Fibroblast of gingiva (primary cell): ENCODE data around the gene PPP4R3A.
"Not testable (repeated sequence)": the region's sequence is repeated elsewhere in the genome, so short reads cannot be mapped to it uniquely, and the experiment has no call there.

Experiments
- DNase-seq: peaks from one replicate; pipeline ENCODE4 v3.0.0-alpha.2; 2011; ENCODE audit warnings: low read depth

PPP4R3A gene

DNA sequence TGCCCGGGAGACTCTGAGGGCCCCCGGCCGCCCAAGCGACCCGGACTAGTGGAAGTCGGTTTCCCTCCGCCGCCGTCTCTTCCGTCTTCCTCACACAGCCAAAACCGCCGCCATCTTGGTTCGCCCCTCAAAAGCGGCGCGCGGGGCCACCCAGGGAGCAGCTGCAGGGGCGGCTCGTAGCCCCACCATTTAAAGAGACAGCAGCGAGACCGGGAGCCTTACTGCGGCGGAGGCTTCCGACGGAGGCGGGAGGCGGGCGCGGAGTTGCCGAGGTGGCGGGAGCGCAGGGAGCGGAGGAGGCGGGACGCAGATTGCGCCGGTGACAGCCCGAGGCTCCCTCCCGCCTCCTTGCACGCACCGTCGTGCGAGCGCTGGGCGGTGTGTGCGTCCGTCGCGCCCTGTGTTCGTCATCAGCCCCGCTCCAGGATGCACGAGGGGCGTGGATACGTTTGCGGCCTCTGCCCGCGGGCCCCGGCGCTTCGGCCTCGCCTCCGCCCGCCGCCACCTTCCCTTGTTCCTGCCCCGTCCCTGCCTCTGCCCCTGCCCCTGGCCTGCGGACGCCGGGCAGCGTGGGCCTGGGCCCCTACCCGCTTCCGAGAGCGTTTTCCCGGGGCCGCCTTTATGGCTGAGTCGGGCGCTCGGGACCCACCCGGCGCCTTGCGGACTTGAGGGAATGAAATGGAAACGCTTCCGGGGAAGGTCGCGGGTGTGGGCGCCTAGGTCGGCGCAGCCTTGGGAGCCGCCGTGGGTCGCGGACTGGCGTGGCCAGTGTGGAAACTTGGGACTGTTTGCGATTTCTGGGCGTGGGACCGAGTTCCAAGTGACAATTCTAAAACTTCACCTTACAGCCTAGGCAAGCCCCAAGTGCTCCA is at the start of gene PPP4R3A:
PPP4R3A (minus strand) TSS at position 140 of the 872 bp plus-strand sequence. CDS start 663 bp downstream, outside the sequence.
- peak; percentile 99 for DNase-seq

DNA sequence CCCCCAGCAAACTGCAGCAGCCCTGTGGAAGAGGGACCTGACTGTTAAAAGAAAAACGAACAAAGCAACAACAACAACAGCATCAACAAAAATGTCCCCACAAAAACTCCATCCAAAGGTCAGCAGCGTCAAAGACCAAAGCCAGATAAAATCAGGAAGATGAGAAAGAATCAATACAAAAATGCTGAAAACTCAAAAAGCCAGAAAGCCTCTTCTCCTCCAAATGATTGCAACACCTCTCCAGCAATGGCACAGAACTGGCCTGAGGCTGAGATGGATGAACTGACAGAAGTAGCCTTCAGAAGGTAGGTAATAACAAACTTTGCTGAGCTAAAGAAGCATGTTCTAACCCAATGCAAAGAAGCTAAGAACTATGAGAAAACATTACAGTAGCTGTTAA is 45.4 kb upstream of the PPP4R3A start:
- no peak for DNase-seq

DNA sequence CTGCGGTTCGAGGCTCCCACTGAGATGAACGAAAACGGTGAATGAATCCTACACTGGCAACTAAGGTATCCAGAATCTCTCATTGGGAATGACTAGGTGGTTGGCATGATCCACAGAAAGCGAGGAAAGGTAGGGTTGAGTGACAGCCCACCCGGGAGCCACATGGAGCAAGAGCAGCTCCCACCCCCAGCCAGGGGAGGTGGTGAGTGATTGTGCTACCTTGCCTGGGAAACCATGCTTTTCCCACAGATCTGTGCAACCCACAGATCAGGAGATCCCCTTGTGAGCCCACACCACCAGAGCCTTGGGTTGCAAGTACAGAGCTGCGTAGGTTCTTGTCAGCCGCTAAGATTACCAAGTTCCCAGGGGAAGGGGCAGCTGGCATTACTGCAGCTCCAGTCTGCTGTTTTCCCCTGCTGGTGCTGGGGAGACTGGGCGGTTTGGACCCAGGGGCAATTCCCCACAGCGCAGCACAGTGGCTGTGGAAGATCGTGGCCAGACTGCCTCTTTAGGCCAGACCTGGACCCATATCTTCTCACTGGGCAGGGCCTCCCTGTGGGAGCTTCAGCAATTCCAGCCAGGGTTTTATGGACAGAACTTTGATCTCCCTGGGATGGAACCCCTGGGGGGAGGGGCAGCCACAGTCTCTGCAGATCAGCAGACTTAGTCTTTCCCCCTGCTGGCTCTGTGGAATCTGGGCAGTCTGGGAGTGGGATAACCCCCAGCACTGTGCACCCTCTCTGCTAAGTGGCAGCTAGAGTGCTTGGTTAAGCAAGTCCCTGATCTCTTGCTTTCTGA is 44.6 kb upstream of the PPP4R3A start:
- DNase-seq, result no peak

DNA sequence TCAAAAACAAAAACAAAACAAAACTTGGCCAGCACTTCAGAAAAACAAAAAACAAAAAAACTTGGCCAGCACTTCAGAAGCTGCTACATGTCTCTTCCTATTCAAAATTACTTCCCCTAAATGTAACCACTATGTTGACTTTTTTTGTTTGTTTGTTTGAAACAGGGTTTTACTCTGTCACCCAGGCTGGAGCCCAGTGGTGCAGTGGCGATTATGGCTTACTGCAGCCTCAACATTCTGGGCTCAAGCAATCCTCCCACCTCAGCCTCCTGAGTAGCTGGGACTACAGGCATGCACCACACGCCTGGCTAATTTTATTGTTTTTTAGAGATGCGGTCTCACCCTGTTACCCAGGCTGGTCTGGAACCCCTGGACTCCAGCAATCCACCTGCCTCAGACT is 38.0 kb upstream of the PPP4R3A start:
- DNase-seq, result no peak

DNA sequence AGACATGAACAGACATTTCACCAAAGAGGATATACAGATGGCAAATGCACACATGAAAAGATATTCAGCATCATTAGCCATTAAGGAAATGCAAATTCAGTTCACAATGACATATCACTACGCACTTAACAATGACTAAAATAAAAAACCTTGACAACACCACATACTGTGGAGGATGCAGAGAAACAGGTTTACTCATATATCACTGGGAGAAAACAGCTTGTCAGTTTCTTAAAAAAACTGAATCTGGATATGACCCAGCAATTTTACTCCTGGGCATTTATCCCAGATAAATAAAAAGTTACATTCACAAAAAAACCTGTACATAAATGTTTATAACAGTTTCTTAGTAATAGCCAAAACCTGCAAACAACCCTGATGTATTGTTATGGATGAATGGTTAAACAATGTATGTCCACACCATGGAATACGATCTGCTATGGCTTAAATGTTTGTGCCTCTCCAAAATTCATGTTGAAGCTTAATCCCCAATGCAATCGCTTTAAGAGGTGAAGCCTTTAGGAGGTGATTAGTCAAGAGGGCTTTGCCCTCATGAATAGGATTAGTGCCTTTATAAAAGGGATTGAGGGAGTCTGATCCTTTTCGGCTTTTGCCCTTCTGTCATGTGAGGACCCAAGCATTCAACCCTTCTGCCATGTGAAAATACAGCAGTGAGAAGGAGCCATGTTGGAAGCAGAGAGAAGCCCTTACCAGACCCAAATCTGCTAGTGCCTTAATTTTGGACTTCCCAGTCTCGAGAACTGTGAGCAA is 36.0 kb upstream of the PPP4R3A start:
- peak; percentile 18 for DNase-seq

DNA sequence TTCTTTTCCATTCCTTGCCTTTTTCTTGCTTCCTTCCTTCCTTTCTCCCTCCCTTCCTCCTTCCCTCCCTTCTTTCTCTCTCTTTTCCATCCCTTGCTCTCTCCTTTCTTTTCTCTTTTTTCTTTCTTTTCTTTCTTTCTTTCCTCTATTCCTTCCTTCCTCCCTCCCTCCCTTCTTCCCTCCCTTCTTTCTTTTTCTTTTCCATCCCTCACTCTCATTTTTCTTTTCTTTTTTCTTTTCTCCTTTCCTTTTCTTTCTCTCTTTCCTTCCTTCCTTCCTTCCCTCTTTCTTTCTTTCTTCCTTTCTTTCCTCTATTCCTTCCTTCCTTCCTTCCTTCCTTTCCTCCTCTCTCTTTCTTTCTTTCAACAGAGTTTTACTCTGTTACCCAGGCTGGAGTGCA is 35.1 kb upstream of the PPP4R3A start:
- no peak for DNase-seq

DNA sequence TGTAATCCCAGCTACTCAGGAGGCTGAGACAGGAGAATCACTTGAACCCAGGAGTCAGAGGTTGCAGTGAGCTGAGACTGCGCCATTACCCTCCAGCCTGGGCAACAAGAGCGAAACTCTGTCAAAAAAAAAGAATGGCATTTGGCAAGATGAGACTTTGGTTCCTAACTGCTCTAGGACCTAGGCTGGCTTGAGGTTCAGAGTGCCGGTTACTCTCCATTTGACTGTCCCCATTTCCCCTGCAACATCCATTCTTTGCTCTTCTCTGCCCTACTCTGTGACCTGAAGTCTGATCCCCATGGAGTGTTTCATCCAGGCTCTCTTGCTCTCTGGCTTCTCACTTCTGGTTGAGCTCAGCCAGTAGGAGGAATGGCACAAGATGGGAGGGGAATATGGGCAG is 26.2 kb upstream of the PPP4R3A start:
- DNase-seq, result no peak

DNA sequence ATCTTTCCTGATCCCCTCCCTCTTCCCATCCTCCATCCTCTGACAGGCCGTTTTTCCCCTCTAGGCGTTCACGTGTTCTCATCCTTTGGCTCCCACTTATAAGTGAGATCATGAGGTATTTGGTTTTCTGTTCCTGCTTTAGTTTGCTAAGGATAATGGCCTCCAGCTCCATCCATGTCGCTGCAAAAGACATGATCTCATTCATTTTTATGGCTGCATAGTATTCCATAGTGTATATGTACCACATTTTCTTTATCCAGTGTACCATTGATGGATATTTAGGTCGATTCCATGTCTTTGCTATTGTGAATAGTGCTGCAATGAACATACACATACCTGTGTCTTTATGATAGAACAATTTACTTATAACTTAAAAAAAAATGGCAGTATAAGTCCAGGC is 23.9 kb upstream of the PPP4R3A start:
- not testable (repeated sequence) for DNase-seq

DNA sequence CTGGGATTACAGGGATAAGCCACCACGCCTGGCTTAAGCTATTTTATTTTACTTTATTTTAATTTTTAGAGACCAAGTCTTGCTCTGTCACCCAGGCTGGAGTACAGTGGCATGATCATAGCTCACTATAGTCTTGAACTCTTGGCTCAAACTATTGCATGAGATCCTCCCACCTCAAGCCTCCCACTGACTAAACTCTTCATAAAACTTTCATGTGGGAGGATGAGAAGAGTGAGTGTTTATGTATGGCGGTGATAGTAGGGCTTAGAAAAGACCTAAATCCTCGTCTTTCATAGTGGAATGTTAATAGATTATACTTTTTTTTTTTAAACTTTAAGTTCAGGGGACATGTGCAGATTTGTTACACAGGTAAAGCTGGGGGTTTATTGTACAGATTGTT is 23.5 kb upstream of the PPP4R3A start:
- no peak for DNase-seq

DNA sequence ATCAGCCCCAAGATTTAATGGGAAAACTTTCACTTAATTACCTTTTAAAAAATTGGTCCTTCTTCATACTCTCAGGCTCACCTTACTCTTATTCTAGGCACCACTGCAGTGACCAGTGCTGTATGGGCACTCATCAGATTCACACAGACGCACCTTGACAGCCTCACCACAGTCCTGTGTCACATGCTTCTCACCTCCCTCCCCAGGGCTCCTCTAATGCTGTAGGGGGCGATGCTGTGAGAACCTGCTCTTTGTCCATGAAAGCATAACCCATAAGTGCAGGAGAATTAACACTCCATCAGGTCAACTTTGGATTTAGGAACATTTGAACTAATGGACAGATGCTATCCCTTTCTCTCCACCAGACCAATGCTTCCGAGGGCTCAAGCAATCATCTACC is 13.9 kb upstream of the PPP4R3A start:
- DNase-seq, result no peak

DNA sequence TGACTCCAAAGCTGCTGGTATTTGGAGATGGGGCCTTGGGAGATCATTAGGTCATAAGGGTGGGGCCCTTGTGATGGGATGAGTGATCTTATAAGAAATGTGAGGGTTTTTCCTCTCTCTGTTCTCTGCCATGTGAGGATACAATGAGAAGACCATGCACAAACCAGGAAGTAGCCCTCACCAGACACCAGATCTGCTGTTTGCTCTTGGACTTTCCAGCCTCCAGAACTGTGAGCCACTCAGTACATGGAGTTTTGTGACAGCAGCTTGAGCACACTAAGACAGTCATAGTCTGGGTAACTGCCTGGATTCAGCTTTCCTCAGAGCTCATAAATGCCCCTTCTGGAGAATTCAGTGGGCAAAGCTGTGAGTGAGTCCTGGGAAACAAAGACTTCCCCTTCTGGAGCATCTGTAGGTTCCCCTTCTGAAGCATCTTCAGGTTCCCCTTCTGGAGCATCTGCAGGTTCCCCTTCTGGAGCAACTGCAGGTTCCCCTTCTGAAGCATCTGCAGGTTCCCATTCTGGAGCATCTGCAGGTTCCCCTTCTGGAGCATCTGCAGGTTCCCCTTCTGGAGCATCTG is 11.0 kb upstream of the PPP4R3A start:
- no peak for DNase-seq

DNA sequence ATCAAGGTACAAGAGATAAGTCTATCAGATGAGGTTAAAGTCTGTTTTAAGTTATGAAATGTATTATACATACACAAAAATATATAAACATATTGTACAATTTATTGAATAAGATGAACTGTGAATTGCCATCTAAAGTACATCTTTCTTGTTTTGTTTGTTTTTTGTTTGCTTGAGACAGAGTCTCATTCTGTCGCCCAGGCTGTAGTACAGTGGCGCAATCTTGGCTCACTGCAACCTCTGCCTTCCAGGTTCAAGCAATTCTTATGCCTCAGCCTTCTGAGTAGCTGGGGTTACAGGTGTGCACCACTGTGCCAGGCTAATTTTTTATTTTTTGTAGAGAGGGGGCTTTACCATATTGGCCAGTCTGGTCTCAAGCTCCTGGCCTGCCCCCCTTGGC is 10.0 kb upstream of the PPP4R3A start:
- no peak for DNase-seq

DNA sequence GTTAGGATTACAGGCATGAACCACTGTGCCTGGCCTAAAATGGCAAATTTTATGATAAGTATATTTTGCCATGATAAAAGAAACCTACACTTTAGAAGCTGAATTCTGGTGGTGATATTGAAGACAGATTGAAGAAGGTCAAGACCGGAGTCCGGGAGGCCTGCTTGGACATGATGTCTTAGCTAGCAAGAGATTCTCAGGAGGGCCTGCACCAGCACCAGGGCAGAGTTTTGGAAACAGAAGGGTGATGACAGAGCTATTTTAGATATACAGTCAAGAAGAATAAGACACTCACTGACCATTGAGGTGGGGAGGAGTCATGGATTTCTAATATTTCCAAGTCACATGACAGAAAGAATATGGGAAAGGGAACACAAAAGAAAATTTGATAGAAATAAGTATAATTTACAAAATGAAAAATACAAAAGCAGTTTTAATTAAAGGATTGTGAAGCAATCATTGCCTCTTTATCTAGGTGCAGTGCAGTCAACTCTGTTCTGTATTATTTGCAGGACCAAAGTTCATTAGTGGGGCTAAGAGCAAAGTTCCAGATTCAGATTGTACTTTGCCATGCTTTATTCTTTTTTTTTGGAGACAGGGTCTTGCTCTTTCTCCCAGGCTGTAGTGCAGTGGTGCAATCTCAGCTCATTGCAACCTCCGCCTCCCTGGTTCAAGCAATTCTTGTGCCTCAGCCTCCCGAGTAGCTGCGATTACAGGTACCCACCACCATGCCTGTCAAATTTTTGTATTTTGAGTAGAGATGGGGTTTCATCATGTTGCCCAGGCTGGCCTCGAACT is 9.3 kb upstream of the PPP4R3A start:
- no peak for DNase-seq

DNA sequence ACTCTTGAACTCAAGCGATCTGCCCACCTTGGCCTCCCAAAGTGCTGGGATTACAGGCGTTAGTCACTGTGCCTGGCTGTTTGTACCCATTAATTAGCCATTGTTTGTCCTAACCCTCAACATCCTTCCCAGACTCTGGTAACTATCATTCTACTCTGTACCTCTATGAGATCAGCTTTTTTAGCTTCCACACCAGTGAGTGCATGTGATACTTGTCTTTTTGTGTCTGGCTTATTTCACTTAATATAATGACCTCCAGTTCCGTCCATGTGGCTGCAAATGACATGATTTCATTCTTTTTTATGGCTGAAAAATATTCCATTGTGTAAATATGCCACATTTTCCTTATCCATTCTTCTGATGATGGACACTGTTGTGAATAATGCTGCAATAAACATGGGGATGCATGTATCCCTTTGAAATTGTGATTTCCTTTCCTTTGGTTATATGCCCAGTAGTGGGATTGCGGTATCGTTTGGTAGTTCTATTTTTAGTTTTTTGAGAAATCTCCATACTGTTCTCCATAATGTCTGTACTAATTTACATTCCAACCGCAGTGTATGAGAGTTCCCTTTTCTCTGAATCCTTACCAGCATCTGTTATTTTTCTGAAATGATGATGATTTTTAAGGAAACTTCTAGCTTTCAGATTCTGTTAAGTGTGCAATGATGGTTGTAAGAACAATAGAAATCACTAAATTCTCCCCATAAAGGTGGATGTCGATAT is 6.7 kb upstream of the PPP4R3A start:
- DNase-seq, result no peak

DNA sequence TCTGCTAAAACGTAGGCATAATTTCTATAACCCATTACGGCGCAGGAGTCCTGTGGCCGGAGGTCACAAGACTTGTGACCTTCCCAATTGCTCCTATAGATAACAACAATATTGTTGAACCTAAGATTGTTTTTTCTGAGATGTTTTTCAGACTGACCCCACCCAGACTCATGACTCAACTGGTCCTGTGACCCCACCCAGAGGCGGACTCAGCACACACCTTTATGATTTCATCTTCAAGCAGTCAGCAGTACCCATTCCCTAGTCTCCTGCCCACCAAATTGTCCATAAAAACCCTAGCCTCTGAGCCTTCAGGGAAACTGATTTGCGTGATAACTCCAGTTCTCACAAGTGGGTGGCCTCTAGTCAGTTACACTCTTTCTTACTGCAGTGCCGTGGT is 5.9 kb upstream of the PPP4R3A start:
- no peak for DNase-seq

DNA sequence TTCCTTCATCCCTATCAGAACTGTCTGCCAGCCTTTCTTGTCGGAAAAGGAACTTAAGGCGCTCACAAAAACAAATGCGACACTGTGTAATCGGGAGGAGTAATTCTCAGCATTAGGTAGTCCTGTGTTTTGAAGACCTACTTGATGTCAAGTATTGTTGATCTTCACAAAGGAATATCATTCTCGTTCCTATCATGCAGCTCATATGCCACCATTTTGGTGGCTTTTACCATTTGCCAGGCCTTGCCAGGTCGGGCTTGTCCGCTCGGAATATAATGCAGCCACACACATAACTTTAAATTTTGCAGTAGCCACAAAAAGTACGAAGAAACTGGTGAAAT is 903 bp upstream of the PPP4R3A start:
- DNase-seq, result peak; percentile 11

DNA sequence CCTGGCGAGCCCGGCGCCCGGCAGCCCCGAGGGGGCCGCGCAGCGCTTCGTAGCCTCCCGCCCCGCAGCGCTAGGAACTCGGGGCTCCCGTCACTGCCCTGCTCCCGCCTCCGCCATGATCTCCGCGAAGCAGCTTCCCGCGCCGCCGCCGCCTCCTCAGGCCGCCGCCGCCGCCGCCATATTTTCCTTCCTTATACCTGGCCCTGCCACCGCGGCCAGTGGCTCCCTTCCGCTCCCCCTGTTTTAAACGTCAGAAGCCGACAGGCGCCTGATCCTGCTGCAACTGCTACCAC is 286 bp downstream of the PPP4R3A start:
- DNase-seq, result no peak

DNA sequence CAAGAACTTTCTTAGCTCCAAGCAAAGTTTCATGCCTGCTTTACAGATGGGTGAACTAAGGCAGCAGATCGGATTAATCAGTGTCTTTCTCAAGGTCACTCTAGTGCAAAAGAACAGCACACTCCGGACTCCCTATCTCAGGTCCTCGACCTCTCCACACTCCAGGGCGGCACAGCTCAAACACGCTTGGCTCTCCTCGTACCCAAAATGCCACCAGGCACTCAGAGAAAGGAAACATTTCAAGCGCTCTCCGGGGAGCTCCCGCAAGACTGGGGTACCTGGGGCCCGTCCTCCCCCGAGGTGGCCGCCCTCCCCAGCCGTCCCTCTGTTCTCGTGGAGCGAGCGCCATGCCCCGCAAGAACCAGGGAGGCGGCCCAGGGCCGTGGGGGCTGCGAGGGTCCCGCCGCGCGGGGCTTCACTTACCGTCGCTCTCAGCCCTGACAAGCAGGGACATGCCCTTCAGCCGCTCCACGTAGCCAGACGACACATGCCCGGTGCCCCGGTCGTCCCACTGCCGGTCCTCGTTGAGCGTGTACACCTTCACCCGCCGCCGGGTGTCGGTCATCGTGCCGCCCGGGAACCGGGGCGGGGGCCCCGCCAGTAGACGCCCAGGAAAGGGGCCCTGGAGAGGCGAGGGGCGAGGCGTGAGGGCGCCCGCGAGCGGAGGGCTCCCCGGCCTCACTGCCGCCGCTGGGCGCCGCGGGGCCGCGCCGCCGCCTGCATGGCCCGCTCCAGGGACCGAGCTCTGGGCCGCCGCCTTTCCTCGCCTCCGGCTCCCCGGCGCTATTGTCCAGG is 830 bp downstream of the PPP4R3A start:
- no peak for DNase-seq

DNA sequence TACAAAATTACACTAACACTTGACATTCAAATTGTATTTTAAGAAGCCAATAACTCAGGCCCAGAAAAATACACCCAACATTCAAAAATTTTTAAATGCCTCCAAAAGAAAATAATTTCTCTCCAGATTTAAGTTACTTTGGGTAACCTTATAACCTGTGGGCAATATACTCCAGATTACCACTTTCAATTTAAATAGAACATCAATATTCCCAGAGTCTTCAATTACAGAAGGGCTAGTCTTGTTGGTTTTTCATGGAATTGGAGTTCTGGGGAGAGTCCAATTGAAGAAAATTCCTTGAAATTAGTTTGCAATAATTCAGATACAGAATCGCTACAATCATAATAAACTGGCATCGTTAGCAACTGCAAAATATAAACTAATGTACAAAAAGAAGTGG is 2.0 kb downstream of the PPP4R3A start:
- DNase-seq, result no peak

DNA sequence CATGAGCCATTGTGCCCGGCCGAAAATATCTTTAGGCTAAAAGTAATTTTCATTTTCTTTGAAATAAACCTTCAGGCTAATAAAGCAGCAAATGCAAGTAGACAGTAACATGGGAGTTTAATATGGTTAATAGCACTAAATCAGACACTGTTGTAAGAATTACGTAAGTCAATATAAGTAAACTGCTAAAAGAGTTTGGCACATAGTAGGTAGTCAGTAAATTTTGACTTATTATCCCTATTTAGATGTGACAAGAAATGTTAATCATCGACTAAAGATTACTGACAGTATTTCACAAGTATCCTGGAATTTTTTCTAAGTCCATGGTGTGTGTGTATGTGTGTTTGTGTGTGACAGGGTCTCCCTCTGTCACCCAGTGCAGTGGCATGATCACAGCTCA is 3.9 kb downstream of the PPP4R3A start:
- no peak for DNase-seq
